ENCODE results near the gene ROBO3.

The ROBO3 gene

DNA sequence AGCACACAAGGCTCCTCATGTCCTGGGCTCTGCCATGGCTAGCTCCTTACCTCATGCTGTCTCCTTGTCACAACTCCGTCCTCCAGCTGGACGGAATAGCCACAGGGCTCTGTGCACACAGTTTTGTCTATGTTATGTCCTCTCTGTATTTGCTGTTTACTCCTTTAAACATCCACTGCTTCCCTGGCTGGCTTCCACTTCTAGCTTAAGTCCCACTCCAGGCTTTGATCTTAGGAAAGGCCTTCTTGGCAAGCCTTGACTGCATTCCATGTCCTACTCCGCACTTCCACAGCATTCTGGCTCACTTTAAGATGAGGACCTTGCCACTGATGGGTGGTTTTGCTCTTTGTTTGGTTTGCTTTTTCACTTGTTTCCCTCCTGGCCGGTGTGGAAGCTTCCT lies 22.9 kb upstream of the ROBO3 start:
- no peak for DNase-seq (ENCODE audit: low spot score)

DNA sequence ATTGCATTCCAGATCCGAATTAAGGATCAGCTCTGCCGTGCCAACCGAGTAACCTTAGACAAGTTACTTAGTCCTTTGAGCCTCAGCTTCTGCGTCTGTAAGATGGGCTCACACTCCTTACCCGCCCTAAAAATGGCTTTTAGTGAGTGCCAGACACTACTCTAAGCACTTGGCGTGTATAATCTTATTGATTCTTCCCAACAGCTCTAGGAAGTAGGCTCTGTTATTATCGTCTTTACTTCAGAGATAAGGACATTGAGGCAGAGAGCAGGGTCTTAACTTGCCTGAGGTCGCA lies 21.7 kb upstream of the ROBO3 start:
- no peak for DNase-seq (ENCODE audit: low spot score)

DNA sequence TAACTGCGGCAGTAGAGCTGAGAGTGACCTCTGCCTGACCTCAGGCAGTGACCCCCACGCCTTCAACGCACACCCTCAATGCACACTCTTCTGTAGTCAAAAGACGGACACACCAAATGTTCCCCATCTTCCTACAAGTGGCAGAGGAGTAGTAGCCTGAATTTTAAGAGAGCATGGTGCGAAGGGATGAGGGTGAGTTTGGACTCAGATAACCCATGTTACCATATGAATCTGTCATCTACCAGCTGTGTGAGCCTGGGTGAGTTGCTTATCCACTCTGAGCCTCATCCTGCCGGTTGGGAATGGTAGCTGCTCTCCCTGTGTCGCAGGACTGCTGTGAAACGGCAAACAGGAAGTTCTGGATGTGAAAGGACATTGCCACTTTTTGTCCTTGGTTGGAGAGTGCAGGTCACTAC lies 20.6 kb upstream of the ROBO3 start:
- DNase-seq (ENCODE audit: low spot score), result no peak

DNA sequence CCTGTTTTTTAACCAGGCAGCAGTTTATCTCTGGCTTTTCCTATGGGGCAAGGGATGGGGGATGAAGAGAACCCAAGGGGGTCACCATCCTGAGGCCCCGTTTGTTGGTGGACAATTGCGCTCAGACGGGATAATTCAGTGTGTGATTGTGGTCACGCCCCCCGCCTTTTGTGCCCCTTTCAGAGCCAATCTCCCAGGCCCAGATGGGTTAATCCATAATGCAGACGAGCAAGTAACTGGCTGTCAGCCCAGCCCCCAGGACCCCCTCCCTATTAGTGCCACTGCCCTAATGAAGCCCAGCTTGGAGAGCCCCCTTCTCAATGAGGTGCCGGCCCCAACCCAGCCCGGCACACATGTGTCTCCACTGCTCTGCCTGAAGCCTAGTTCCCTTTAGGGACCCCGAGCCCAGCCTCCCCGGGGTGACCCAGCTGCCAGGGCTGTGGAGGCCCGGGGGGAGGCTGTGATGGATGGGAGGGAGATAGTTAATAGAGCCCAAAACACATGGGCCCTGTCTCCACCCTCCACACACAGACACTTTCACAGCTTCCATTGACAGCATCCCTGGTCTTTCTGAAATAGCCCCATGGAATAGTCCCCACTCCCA lies 19.1 kb upstream of the ROBO3 start:
- no peak for DNase-seq (ENCODE audit: low spot score)

DNA sequence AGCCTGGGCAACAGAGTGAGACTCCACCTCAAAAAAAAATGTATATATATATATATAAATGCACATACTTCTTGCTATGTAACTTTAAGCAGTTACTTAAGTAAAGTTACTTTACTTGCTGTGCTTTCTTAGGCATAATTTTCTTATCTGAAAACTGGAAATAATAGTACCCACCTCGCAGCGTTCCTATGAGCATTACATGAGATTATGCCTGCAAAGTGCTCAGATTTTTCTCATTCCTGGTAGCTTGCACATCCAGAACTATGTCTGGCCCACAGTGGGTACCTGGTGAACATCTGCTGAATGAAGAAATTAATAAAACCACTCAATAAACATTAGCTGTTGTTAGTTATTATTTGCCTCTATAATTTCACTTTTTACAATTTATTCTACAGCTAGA lies 6.1 kb upstream of the ROBO3 start:
- DNase-seq (ENCODE audit: low spot score), result no peak

DNA sequence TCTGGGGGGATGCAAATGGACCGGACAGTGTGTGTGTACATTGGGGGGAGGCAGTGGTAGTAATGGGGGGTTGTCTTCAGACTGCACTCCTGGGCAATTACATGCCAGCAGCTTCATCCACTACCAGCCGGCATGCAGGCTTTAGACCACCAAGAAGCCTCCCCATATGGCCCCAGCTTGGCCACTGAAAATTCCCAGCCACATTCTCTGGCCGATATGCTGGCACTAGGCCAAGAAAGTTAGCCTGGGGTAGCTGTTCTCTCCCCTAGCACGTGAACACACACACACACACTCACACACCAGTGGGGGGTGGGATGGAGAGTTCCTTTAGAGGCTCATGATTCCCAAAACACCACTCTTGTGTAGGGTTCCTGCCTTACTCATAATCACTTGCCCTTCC lies 3.6 kb upstream of the ROBO3 start:
- DNase-seq (ENCODE audit: low spot score), result no peak

DNA sequence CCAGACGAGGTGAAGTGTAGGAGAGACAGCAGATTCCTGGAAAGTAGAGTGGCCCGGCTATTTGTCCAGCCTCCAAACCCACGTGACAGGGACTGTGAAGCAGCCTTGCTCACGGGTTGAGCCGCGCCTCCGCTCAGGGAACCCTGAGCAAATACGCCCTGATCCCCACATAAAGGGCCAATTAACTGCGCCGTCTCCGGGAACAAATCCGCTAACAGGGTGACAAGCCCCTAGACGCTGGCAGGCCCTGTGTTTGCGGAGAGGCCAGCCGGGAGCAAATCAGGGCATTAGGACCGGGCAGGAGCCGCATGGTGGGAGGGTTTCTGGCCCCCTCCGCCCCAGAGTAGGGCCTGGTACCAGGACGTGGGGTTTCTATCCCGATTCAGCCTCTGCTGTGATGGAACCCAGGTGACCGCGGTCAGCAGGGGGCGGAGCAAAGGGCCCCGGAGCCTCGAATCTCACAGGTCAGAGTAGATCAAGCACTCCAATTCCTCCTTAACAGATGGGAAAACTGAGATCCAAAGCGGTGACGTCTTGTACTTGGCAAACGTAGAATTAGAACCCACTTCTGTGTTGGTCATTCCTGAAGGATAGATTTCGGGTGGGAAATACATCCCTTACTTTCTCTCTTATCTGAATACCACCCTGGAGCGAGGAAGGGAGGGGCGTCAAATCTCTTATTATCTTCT lies 2.0 kb upstream of the ROBO3 start:
- DNase-seq (ENCODE audit: low spot score), result no peak

DNA sequence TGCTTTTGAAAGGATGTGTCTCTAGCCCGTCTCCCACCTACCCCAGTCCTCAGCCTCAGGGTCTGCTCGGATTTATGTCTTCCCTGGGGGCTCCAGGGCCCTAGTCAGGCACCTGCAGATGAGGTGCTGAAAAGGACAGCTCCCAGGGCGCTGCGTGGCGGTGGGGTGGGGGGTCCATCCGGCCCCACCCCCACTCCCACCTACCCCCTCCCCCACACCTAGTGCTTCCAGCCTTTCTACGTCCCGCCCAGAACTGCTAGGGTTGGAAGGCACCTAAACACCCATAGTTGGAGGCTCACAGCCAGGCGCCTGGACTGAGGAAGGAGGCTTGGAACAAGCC lies 1.4 kb upstream of the ROBO3 start:
- no peak for DNase-seq (ENCODE audit: low spot score)

DNA sequence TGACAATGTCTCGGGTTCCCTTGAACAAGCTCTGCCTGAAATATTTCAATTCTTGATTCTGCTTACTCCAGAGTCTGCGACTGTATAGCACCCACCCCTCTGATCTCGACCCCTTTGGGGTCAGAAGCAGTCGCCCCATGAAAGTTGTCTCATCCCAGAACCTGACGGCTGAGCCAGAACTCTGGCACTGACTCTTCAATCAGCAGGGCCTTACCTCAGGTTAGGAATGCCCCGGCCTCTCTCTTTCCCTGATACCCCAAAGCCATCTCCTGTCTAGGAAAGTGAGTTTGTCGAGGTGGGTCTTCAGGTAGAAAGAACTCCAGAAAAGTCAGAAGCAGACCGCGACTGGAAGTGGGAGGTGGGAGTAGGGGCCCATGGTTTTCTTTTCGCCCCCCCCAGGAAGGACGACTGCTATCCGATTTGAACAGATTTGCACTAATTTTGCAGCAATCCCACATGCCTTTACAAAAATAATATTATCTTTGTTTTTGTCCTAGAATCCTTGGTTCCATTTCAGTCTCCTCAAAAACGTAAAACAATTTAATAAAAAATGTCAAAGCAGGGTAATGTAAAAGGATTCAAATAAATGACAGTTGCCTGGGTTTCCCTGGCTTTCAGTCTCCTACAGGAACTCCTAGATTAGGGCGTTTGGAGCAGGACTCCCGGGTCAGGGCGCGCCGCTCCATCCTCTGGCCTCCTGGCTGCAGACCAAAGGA lies 898 bp upstream of the ROBO3 start:
- DNase-seq (ENCODE audit: low spot score), result no peak

DNA sequence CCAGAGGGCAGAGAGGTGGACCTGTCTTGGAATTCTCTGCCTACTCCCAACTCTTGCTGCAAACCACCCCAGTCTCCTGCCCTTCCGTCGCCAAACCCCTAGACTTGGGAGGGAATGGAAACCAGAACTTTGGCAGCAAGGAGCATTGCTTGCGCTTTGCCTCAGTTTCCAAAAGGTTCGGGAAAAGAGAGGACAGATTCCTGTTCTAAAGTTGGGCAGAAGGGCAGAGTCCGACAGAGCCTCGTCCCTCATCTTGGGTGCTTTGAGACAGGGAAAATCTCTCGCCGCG lies 396 bp upstream of the ROBO3 start:
- no peak for DNase-seq (ENCODE audit: low spot score)

DNA sequence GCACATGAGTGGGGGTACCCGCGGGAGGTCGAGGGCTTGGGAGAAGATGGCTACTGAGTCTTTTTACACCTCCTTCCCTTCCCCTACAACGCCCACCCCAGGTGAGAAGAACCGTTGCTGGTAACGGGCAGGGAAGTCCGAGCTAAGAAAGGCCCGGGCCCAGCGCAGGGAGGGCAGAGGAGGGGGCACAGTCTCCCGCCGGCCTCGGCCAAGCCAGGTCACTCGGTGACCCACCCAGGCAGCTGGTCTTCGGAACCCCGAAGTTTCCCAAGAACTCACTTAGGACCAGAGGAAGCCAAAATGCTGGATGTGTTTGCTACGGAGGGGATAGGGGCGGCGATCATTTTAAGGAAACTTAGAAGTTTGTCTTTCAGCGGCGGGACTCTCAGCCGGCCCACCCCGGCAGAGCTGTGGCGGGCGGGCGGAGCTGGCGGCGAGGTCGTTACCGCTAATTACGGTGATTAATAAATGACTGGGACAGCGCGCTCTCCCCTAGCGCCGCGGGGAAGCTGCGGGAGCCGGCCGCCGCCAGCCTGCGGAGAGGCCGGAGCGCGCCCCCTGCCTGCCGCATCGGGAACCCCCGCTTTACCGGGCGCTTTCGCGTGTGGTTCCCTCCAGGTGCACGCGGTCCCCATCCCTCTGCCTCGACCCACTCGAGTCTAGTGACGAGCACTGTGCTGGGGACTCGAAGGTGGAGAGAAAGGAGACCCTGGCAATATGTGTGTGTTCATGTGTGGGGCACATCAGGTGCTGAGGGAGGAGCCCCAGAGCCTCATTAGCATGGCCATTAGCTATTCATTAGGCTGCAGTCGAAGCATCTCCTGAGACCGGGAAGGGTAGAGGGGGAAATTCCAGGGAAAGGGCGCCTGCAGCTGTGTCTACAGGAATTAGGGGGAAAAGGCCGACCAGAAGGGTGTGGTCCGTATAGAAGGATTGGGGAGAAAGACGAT lies 945 bp downstream of the ROBO3 start:
- no peak for DNase-seq (ENCODE audit: low spot score)

DNA sequence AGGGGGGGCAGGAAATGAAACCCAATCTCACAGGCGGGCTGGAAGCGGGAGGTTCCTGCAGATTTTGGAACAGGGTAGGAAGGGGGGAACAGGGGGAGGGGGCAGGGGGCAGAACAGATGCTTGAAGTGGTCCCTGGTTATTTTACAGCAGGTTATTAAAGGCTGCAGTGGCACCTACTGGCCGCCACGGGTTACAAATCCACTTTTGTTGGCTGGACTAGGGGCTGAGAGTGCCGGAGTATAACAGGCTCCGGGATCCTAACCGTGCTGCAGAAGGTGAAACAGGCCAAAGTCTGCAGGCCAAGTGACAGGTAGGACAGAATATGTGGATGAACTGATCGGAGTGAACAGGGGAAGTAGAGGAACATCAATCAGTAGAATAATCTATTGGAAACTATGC lies 2.5 kb downstream of the ROBO3 start:
- DNase-seq (ENCODE audit: low spot score), result peak; percentile 59

DNA sequence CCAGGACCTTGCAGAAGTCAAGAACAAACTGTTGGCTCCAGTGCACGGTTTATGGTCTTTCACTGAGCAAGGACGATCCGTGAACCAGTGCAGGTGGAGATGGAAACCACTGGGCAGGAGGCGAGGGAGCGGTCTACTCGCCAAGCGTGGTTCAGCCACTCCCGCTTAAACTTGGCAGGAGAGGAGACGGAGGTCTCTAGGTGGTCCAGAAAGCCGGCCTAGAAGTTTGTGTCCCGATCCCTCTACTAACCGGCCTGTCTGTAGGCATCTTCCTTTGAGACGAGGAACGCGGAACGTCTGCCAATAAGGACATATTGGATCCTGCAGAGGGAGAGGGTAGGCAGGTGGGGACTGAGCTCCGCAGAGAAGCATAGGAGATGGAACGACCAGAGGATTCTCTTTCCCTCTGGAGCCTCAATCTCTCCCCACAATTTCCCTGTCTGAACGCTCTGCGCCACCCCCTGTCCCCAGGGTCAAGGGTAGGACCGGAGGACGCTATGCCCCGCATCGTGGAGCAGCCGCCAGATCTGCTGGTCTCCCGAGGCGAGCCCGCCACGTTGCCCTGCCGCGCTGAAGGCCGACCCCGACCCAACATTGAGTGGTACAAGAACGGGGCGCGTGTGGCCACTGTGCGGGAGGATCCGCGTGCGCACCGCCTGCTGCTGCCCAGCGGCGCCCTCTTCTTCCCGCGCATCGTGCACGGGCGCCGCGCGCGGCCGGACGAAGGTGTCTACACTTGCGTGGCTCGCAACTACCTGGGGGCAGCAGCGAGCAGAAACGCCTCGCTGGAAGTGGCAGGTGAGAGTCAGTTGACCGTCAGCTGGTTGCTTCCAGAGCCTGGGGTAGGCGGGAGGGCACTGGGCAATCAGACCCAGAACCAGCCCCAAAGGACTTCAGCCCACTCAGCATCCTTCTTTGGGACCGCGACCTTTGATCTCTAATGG lies 3.4 kb downstream of the ROBO3 start:
- DNase-seq (ENCODE audit: low spot score), result no peak

DNA sequence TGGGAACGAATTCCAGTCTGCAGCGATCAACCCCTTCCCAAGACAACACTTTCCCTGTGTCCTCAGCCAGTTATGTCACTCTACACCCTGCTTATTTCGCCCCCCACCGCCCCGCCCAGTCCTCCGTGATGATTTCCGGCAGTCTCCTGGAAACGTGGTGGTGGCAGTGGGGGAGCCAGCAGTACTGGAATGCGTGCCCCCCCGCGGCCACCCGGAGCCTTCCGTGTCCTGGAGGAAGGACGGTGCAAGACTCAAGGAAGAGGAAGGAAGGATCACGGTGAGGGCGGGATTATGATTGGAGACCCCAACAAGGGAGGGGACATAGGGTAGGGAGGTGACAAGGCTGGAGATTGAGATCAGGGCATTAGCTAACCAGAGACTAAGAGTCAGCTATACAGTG lies 4.1 kb downstream of the ROBO3 start:
- no peak for DNase-seq (ENCODE audit: low spot score)

DNA sequence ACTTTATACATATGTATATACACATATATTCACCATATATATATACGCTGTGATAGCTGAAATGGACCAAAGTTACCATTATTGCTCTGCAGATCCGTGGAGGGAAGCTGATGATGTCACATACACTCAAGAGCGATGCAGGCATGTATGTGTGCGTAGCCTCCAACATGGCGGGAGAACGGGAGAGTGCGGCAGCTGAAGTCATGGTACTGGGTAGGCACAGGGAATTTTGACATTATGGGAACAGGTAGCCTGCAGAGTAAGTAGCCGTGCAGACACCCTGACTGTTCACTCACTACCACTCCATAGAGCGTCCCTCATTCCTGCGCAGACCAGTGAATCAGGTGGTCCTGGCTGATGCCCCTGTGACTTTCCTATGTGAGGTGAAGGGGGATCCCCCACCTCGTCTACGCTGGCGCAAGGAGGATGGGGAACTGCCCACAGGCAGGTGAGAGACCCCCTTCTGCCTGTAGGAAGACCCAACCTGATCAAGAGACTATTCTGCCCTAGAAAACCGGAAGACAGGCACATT lies 4.7 kb downstream of the ROBO3 start:
- no peak for DNase-seq (ENCODE audit: low spot score)

DNA sequence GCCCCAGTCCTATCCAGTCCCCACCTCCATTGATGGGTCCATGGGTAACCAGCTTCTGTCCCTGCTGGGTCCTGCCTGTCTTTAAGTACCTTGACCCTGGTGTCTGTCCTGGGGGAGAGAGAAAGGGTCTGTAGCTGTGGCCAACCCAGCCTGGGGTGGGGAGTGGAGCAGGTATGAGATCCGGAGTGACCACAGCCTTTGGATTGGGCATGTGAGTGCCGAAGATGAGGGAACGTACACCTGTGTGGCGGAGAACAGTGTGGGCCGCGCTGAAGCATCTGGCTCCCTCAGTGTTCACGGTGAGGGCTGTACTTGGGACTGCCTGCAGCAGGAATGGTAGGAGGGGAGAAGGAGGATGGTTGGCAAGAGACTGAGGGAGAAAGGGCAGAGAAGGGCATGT lies 5.2 kb downstream of the ROBO3 start:
- no peak for DNase-seq (ENCODE audit: low spot score)

DNA sequence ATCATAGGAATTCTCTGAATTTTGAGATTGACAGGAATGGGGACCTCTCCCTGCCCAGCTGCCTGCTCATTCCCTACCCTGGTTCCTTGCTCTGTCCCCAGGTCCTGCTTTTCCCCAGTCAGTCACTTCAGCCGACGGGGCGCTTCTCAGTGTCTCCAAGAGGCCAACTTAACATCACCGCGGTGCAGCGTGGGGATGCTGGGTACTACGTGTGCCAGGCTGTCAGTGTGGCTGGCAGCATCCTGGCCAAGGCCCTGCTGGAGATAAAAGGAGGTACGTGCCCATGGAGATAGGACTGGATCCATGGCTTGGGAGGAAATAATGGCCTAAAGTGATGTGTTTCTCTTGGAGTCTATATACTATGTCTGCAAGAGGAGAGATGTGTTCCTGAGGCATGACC lies 7.0 kb downstream of the ROBO3 start:
- no peak for DNase-seq (ENCODE audit: low spot score)

DNA sequence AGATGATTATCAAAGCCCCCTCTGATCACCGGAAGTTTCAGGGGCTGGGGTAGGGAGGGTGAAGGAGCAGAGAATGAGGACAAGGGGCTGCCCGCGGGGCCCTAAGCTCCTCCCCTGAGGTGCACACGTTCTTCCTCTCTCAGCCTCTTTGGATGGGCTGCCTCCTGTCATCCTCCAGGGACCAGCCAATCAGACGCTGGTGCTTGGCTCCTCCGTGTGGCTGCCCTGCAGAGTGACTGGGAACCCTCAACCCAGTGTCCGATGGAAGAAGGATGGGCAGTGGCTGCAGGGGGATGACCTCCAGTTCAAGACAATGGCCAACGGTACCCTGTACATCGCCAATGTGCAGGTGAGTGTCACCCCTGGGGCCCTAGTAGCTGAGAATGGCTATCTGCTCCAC lies 7.5 kb downstream of the ROBO3 start:
- no peak for DNase-seq (ENCODE audit: low spot score)

DNA sequence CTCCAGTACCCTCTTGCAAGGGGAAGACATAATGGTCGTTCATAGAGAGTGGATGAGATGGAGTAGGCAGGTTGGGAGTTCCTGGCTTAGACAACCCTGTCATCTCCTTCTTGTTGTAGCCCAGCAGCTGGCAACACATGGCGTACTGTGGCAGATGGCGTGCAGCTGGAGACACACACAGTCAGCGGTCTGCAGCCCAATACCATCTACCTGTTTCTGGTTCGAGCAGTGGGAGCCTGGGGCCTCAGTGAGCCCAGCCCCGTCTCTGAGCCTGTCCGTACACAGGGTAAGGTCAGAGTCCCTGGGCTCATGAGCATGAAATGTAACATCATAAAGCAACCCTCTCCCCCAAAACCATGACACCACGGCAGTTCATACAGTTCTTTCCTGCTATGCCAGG lies 8.7 kb downstream of the ROBO3 start:
- no peak for DNase-seq (ENCODE audit: low spot score)

DNA sequence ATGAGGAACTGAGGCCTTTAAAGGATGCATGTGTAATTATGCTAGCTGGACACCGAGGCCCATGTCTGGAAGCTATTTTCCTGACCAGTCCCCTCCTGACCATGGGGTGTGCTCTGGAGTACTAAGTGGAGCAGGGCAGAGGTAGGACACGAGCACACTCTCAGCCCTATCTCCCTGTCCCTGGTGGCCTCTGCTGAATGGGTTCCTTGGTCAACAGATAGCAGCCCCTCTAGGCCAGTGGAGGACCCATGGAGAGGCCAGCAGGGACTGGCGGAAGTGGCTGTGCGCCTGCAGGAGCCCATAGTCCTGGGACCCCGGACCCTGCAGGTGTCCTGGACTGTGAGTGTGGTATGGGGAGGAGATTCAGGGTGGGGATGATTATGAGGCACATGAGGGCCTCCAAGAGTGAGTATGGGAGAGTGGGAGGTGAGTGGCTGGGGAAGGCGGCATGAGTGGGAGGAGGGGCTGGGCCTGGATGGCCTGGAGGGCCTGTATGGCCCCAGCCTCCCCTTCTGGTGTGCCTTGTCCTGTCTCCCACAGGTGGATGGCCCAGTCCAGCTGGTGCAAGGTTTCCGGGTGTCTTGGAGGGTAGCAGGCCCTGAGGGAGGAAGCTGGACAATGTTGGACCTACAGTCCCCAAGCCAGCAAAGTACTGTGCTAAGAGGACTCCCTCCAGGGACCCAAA lies 9.5 kb downstream of the ROBO3 start:
- DNase-seq (ENCODE audit: low spot score), result no peak

DNA sequence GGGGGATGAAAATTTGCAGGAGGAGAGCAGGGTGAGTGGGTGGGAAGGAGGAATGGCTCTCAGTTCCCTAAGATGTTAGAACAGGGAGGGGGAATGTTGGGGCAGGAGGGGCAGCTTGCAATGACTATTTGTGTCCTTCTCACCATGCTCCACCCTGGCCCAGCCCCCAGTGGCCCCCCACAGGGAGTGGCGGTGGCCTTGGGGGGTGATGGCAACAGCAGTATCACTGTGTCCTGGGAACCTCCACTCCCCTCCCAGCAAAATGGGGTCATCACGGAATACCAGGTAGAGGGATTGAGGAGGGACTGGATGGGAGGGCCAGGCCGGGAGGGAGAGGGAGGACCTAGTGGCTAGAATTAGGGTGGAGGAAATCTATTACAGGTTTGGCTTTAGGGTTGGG lies 10.2 kb downstream of the ROBO3 start:
- DNase-seq (ENCODE audit: low spot score), result no peak

Measured in NAMALWA (cell line).